Frontal cortex (tissue), 4 donors: ENCODE measurements around the gene PRPSAP1. TPM values are rescaled to one million over a fixed set of nuclear protein-coding genes. Genes with fewer than 3 reads are reported as not detected.

Experiments
- DNase-seq, 2 donors: peaks; one replicate each; pipeline ENCODE4 v3.0.0; 2012; ENCODE audit warnings: low spot score in 2 of 2
- FAIRE-seq: peaks from 2 replicates; lab custom pipeline; 2012; peaks lifted over from hg19 to GRCh38; lab: Jason Lieb, UNC
- total RNA-seq: library from RNA; depleted of rRNA; stranded (reverse); fragments of >200 nt; gene quantifications from one replicate; pipeline ENCODE4 v1.2.3, GENCODE V29; 2014
- donor health status: control.
- donor health status: control.
- donor health status: control.

The PRPSAP1 gene
- total RNA-seq, 1 donor from 2014 or later = 52.2 TPM

- DNase-seq (no peak), FAIRE-seq (no peak)
Measured at GRCh38 chr17:76292567-76292966, 61.1 kb downstream of the PRPSAP1 start.

- FAIRE-seq (no peak), DNase-seq (no peak)
Measured at GRCh38 chr17:76281573-76282371, 71.9 kb downstream of the PRPSAP1 start.

GRCh38 chr17:76280650-76281049 lies 73.1 kb downstream of the PRPSAP1 start:
- DNase-seq = no peak
- FAIRE-seq = no peak

GRCh38 chr17:76279742-76280287 lies 73.9 kb downstream of the PRPSAP1 start:
- DNase-seq (no peak), FAIRE-seq (no peak)

- FAIRE-seq = no peak
- DNase-seq = peak; percentile 79 to 93
Measured at GRCh38 chr17:76278952-76279741, 74.6 kb downstream of the PRPSAP1 start.

GRCh38 chr17:76278268-76278908 lies 75.3 kb downstream of the PRPSAP1 start:
- no peak for FAIRE-seq
- no peak for DNase-seq

GRCh38 chr17:76277300-76278267 lies 76.1 kb downstream of the PRPSAP1 start:
- DNase-seq (no peak), FAIRE-seq (no peak)

GRCh38 chr17:76276461-76277299 lies 77.0 kb downstream of the PRPSAP1 start:
- DNase-seq (no peak), FAIRE-seq (no peak)

GRCh38 chr17:76276069-76276431 lies 77.7 kb downstream of the PRPSAP1 start:
- no peak for FAIRE-seq
- DNase-seq = no peak

GRCh38 chr17:76275382-76276068 lies 78.2 kb downstream of the PRPSAP1 start:
- DNase-seq (no peak), FAIRE-seq (no peak)

GRCh38 chr17:76274112-76274956 lies 79.4 kb downstream of the PRPSAP1 start:
- DNase-seq (no peak), FAIRE-seq (no peak)

- FAIRE-seq = no peak
- DNase-seq = no peak
Measured at GRCh38 chr17:76273445-76274111, 80.1 kb downstream of the PRPSAP1 start.

GRCh38 chr17:76272541-76273444 lies 80.9 kb downstream of the PRPSAP1 start:
- DNase-seq (no peak), FAIRE-seq (no peak)

- DNase-seq (no peak), FAIRE-seq (no peak)
Measured at GRCh38 chr17:76271669-76272540, 81.8 kb downstream of the PRPSAP1 start.
